Progenitor cell of endocrine pancreas (in vitro differentiated cells): ENCODE measurements around the gene AFDN. TPM values are rescaled to one million over a fixed set of nuclear protein-coding genes. Genes with fewer than 3 reads are reported as not detected.

ENCODE experiments used
- DNase-seq: peaks from one replicate; pipeline ENCODE4 v3.0.0; 2021; ENCODE audit warnings: low spot score; ENCODE audit not compliant: unreplicated experiment
- H3K27ac Mint-ChIP-seq: 2 replicates; pipeline ENCODE4 v1.8.0; 2021; ENCODE audit warnings: mild to moderate bottlenecking, moderate library complexity, mixed read lengths
- H3K27me3 Mint-ChIP-seq: 2 replicates; pipeline ENCODE4 v1.8.0; 2021; ENCODE audit warnings: mixed read lengths
- H3K36me3 Mint-ChIP-seq: 2 replicates; pipeline ENCODE4 v1.8.0; 2022; ENCODE audit warnings: mixed read lengths; ENCODE audit not compliant: insufficient read depth
- H3K4me1 Mint-ChIP-seq: 2 replicates; pipeline ENCODE4 v1.8.0; 2021; ENCODE audit warnings: low read depth, mixed read lengths
- H3K4me3 Mint-ChIP-seq: 2 replicates; pipeline ENCODE4 v1.8.0; 2021; ENCODE audit warnings: low read depth, mild to moderate bottlenecking, moderate library complexity, mixed read lengths
- H3K9me3 Mint-ChIP-seq: 2 replicates; pipeline ENCODE4 v1.8.0; 2021; ENCODE audit warnings: low read depth, mixed read lengths
- total RNA-seq: library from RNA; stranded (reverse); gene quantifications from 2 replicates; pipeline ENCODE4 v1.2.1, GENCODE V29; 2021
- TF ChIP-seq, protein P1 (sequence below): fragments of 200-600 bp; sonication (generic); IDR thresholded peaks from one replicate; pipeline ENCODE4 v1.5.0; 2021; ENCODE audit warnings: antibody characterized with exemption, mild to moderate bottlenecking; ENCODE audit not compliant: unreplicated experiment

Gene AFDN
- total RNA-seq, 1 donor from 2014 or later: 423 TPM

DNA sequence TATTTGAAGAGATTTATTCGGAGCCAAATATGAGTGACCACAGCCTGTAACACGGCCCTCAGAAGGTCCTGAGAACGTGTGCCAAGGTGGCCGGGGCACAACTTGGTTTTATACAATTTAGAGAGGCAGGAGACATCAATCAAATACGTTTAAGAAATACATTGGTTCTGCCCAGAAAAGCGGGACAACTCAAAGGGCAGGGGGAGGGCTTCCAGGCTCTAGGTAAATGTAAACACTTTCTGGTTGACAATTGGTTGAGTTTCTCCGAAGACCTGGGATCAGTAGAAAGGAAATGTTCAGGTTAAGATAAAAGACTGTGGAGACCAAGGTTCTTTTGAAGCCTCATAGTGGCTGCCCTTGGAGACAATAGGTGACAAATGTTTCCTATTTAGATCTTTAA, 151.9 kb downstream of the AFDN start:
- Mint-ChIP-seq H3K4me1 (peaks cover 23% of the 10 kb centered on the region), H3K27me3 (no peaks in the 10 kb centered on the region), H3K27ac (no peak overlapping the region), H3K9me3 (peaks cover under 1% of the 10 kb centered on the region), H3K4me3 (no peak overlapping the region), H3K36me3 (no peaks in the 10 kb centered on the region)
- no peak for DNase-seq
- TF ChIP-seq, protein P1, sequence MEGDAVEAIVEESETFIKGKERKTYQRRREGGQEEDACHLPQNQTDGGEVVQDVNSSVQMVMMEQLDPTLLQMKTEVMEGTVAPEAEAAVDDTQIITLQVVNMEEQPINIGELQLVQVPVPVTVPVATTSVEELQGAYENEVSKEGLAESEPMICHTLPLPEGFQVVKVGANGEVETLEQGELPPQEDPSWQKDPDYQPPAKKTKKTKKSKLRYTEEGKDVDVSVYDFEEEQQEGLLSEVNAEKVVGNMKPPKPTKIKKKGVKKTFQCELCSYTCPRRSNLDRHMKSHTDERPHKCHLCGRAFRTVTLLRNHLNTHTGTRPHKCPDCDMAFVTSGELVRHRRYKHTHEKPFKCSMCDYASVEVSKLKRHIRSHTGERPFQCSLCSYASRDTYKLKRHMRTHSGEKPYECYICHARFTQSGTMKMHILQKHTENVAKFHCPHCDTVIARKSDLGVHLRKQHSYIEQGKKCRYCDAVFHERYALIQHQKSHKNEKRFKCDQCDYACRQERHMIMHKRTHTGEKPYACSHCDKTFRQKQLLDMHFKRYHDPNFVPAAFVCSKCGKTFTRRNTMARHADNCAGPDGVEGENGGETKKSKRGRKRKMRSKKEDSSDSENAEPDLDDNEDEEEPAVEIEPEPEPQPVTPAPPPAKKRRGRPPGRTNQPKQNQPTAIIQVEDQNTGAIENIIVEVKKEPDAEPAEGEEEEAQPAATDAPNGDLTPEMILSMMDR: no peak

DNA sequence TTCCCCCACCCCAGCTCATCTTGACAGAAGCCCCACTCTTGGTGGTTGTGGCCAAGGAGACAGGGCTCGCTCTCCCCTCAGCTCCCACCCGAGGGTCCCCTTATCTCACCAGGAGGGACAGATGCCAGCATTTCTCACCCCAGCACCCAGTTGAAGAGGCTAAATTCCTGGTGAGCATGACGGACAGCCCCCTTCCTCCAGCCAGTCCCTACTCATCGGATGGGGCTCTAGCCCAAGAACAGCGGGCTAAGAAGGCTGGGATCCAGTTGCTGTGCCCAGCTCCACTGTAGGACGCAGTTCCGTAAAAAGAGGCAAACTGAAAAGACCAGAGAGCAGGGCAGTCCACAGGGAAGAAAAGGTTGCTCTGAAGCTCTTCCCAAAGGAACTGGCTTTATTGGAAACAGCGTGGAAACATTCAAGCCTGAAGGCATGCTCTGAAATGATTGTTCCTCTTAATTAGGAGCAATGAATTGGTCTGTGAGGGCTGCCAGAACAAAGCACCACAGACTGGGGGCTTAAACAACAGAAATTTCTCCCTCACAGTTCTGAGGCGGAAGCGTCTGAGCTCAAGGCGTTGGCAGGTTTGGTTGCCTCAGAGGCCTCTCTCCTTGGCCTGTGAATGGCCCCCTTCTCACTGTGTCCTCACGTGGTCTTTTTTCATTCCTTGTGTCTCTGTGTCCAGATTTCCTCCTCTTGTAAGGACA, 152.9 kb downstream of the AFDN start:
- TF ChIP-seq, protein P1: no peak

DNA sequence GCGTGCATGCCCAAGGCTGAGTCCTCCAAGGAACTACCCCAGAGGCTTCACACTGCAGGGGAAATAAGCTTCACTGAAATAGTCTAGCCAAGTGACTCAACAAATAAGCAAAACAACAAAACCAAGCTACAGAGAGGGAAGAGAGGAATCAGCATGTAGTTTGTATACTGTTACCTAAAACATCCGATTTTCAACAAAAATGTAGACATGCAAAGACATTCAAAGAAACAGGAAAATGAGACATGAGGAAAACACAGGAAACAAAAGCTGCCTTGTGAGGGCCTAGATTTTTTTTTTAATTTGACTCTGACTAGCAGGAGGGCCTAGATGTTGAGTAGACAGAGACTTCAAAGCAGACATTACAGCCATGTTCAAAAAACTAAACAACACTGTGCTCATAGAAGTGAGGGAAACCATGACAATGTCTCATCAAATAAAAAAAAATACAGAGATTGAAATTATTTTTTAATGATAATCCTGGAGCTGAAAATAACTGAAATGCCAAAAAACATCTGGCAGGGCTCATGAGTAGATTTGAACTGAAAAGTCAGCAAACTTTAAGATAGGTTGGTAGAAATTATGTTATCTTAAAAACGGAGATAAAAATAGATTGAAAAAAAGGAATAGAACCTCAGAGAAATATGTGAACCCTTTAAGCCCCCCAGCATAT, 154.3 kb downstream of the AFDN start:
- Mint-ChIP-seq H3K4me3 (no peak overlapping the region), H3K27ac (no peak overlapping the region), H3K36me3 (no peaks in the 10 kb centered on the region), H3K9me3 (peaks cover 4% of the 10 kb centered on the region), H3K27me3 (peaks cover 2% of the 10 kb centered on the region), H3K4me1 (peaks cover 6% of the 10 kb centered on the region)
- TF ChIP-seq, protein P1: no peak
- no peak for DNase-seq

More for the DNA sequence above, 152.9 kb downstream of the AFDN start:
- peaks cover 2% of the 10 kb centered on the region for H3K27me3 Mint-ChIP-seq
- no peak overlapping the region for H3K4me3 Mint-ChIP-seq
- no peak for DNase-seq
- H3K36me3 Mint-ChIP-seq: no peaks in the 10 kb centered on the region
- peaks cover 4% of the 10 kb centered on the region for H3K9me3 Mint-ChIP-seq
- H3K27ac Mint-ChIP-seq: peak overlapping the region; percentile 35
- peaks cover 16% of the 10 kb centered on the region for H3K4me1 Mint-ChIP-seq

DNA sequence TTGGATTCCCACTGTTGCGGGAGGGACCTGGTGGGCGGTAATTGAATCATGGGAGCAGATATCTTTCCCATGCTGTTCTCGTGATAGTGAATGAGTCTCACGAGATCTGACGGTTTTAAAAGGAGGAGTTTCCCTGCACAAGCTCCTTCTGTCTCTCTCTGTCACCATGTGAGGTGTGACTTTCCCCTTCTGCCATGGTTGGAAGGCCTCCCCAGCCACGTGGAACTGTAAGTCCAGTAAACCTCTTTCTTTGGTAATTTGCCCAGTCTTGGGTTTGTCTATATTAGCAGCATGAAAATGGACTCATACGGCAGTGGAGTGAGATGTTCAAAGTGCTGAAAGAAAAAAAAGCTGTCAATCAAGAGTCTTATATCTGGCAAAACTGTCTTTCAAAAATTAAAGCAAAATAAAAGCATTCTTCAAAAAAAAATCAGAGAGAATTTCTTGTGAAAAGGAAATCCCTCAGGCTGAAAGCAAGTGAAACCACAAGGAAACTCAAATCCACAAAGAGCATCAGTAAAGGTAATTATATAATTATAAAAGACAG, 155.3 kb downstream of the AFDN start:
- TF ChIP-seq, protein P1: no peak
- Mint-ChIP-seq H3K4me3 (no peak overlapping the region), H3K4me1 (peaks cover 6% of the 10 kb centered on the region), H3K36me3 (no peaks in the 10 kb centered on the region), H3K9me3 (peaks cover 4% of the 10 kb centered on the region), H3K27me3 (peaks cover 2% of the 10 kb centered on the region), H3K27ac (peak overlapping the region; percentile 61)
- DNase-seq: no peak

DNA sequence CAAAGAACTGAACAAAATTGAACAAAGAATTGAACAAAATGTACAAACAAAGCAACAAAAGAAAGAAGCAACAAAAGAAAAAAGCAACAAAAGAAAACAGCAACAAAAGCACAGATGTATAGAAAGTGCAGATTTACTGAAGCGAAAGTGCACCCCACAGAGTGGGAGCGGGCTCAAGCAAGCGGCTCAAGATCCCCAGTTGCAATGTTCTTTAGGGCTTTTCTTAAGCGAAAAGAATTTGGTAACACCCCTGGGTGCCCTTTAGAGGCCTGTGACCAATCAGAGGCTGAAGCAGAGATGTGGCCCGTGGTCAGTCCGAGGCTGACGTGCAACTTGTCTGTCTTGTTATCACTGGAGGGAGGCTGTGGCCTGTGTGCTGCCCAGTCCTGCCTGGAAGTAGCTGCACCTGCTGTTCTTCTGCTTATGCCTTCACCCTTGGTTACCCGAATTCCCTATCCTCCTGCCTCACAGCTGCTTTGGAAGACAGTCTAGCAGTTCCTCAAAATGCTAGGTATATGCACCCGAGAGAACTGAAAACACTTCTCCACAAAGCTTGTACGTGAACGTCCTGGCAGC, 157.5 kb downstream of the AFDN start:
- Mint-ChIP-seq H3K4me3 (no peak overlapping the region), H3K36me3 (no peaks in the 10 kb centered on the region), H3K4me1 (peaks cover 2% of the 10 kb centered on the region), H3K27me3 (peaks cover 2% of the 10 kb centered on the region), H3K27ac (no peak overlapping the region), H3K9me3 (peaks cover 4% of the 10 kb centered on the region)
- no peak for DNase-seq
- TF ChIP-seq, protein P1: no peak
